ENCODE results near the gene GPHA2.

The GPHA2 gene

GRCh38 chr11:64930340-64930739 lies 5.4 kb downstream of the GPHA2 start:
- DNase-seq (ENCODE audit: low spot score), result peak; percentile 56

- DNase-seq (ENCODE audit: low spot score), result no peak
These were observed 6.1 kb downstream of the GPHA2 start for GRCh38 chr11:64929625-64930024.

GRCh38 chr11:64928957-64929356 lies 6.7 kb downstream of the GPHA2 start:
- DNase-seq (ENCODE audit: low spot score), result no peak

- peak; percentile 53 for DNase-seq (ENCODE audit: low spot score)
These were observed 9.0 kb downstream of the GPHA2 start for GRCh38 chr11:64926689-64927088.

- DNase-seq (ENCODE audit: low spot score), result peak; percentile 62
These were observed 9.9 kb downstream of the GPHA2 start for GRCh38 chr11:64925536-64926436.

GRCh38 chr11:64924910-64925284 lies 10.8 kb downstream of the GPHA2 start:
- no peak for DNase-seq (ENCODE audit: low spot score)

- peak; percentile 91 for DNase-seq (ENCODE audit: low spot score)
These were observed 11.5 kb downstream of the GPHA2 start, which contains the start of gene PPP2R5B for GRCh38 chr11:64923944-64924909. PPP2R5B (plus strand) TSS chr11:64924689; CDS start chr11:64925735, 1,046 bp downstream.

- no peak for DNase-seq (ENCODE audit: low spot score)
These were observed 12.5 kb downstream of the GPHA2 start for GRCh38 chr11:64923151-64923661.

- DNase-seq (ENCODE audit: low spot score), result no peak
These were observed 14.3 kb downstream of the GPHA2 start for GRCh38 chr11:64921384-64921783.

- no peak for DNase-seq (ENCODE audit: low spot score)
These were observed 15.6 kb downstream of the GPHA2 start for GRCh38 chr11:64920124-64920523.

- no peak for DNase-seq (ENCODE audit: low spot score)
These were observed 16.1 kb downstream of the GPHA2 start for GRCh38 chr11:64919627-64920026.

- DNase-seq (ENCODE audit: low spot score), result no peak
These were observed 17.7 kb downstream of the GPHA2 start for GRCh38 chr11:64918017-64918416.

GRCh38 chr11:64917663-64917995 lies 18.1 kb downstream of the GPHA2 start:
- DNase-seq (ENCODE audit: low spot score), result no peak

- peak; percentile 98 for DNase-seq (ENCODE audit: low spot score)
These were observed 18.7 kb downstream of the GPHA2 start, which contains the start of gene ATG2A for GRCh38 chr11:64916775-64917662. ATG2A (minus strand) TSS chr11:64917209; CDS start chr11:64917135, 74 bp downstream.

- DNase-seq (ENCODE audit: low spot score), result no peak
These were observed 19.5 kb downstream of the GPHA2 start for GRCh38 chr11:64916040-64916774.

- DNase-seq (ENCODE audit: low spot score), result no peak
These were observed 20.3 kb downstream of the GPHA2 start for GRCh38 chr11:64915376-64915887.

GRCh38 chr11:64914123-64914522 lies 21.6 kb downstream of the GPHA2 start:
- no peak for DNase-seq (ENCODE audit: low spot score)

- DNase-seq (ENCODE audit: low spot score), result no peak
These were observed 22.4 kb downstream of the GPHA2 start for GRCh38 chr11:64913171-64913727.

- no peak for DNase-seq (ENCODE audit: low spot score)
These were observed 24.0 kb downstream of the GPHA2 start for GRCh38 chr11:64911689-64912088.

GRCh38 chr11:64911142-64911541 lies 24.6 kb downstream of the GPHA2 start:
- no peak for DNase-seq (ENCODE audit: low spot score)
